Activated B cell treated with CpG ODN at 0.5 μM for 24 hours (primary cell): ENCODE results near the gene IGSF21. TPM values are rescaled to one million over a fixed set of nuclear protein-coding genes. Genes with fewer than 3 reads are reported as not detected.

Source experiments
- ATAC-seq: fragments of 200-7000 bp; cut with Tn5 transposase; one replicate; pipeline ENCODE4 v1.10.0; 2021; ENCODE audit warnings: low read depth, mild to moderate bottlenecking, moderate library complexity
- CTCF ChIA-PET: fragments of 350-600 bp; sonication (Branson Sonifier 250); formaldehyde crosslinking; loops from one replicate; lab custom pipeline; 2021; ENCODE audit warnings: antibody characterized with exemption; lab: Charles Lee
- POLR2A ChIA-PET: fragments of 350-600 bp; sonication (Branson Sonifier 250); formaldehyde crosslinking; loops from one replicate; lab custom pipeline; 2021; ENCODE audit warnings: antibody characterized with exemption; lab: Charles Lee
- DNase-seq: peaks from one replicate; pipeline ENCODE4 v3.0.0; 2022
- H3K27ac Mint-ChIP-seq: one replicate; pipeline ENCODE4 v1.8.0; 2020; ENCODE audit warnings: mixed read lengths
- H3K27me3 Mint-ChIP-seq: one replicate; pipeline ENCODE4 v1.8.0; 2021; ENCODE audit warnings: mixed read lengths
- H3K36me3 Mint-ChIP-seq: one replicate; pipeline ENCODE4 v1.8.0; 2021; ENCODE audit warnings: low read depth, mixed read lengths
- H3K4me1 Mint-ChIP-seq: one replicate; pipeline ENCODE4 v1.8.0; 2021; ENCODE audit warnings: mixed read lengths
- H3K4me3 Mint-ChIP-seq: one replicate; pipeline ENCODE4 v1.8.0; 2020; ENCODE audit warnings: mild to moderate bottlenecking, mixed read lengths
- H3K9me3 Mint-ChIP-seq: one replicate; pipeline ENCODE4 v1.8.0; 2020; ENCODE audit warnings: mixed read lengths
- CTCF ChIP-seq: fragments of 200-600 bp; IDR thresholded peaks from one replicate; pipeline ENCODE4 v1.8.0; 2022; ENCODE audit warnings: antibody characterized with exemption, mild to moderate bottlenecking
- intact Hi-C: fragments of 100-400 bp; cut with micrococcal nuclease; formaldehyde crosslinking; loops from one replicate; pipeline ENCODE4 v1.15.1; 2024
- total RNA-seq: library from RNA; stranded (reverse); gene quantifications from 2 replicates; pipeline ENCODE4 v1.2.3, GENCODE V29; 2022

Gene IGSF21
- total RNA-seq, 1 donor from 2014 or later, result not detected

DNA sequence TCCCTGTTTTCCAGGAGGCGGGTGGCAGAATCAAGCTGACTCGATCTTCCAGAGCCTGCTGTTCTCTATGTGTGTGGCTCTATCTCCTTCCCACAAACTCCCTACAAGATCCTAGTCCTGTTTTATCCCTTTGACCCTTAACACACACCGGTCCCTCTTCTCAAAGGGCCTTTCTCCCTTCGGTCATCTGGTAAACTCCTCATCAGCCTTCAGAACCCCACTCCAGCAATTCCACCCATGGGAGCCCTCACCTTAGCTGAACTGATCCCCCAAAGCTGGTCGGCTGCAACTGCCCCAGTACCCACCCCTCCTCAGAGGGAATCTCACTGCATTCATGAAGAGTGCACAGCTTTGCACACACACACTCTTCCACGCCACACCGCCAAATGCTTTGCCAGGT, 184.9 kb downstream of the IGSF21 start:
- ATAC-seq (no peak), DNase-seq (no peak)
- TF ChIP-seq CTCF, result no peak
- Mint-ChIP-seq H3K27ac (no peak overlapping the region), H3K9me3 (no peaks in the 10 kb centered on the region), H3K36me3 (no peaks in the 10 kb centered on the region), H3K4me3 (no peak overlapping the region), H3K27me3 (peaks cover 24% of the 10 kb centered on the region), H3K4me1 (no peaks in the 10 kb centered on the region)
- CTCF ChIA-PET, result no interaction called here
- intact Hi-C loops, result no loop called here
- POLR2A ChIA-PET, result no interaction called here

DNA sequence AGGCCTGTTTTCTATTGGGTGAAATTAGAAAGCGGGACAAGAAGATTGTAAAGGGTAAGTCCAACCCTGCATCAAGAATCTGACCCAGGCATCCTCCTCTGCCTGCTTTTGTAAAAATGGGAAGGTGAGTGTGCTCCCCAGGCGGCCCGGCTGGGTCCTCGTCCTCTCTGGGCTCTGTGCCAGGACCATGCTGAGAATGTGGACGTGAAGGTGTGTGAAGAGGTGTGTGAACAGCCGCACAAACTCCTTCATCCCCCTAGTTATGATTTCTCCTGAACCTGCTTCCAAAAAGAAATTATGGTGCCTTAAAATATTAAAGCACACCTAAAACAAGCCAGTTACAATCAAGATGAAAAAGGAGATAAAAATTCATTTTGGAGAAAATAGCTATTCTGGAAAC, 185.7 kb downstream of the IGSF21 start:
- ATAC-seq (no peak), DNase-seq (no peak)
- Mint-ChIP-seq H3K4me1 (no peaks in the 10 kb centered on the region), H3K4me3 (no peak overlapping the region), H3K36me3 (no peaks in the 10 kb centered on the region), H3K27ac (no peak overlapping the region), H3K9me3 (no peaks in the 10 kb centered on the region), H3K27me3 (peaks cover 30% of the 10 kb centered on the region)
- CTCF ChIA-PET, result no interaction called here
- POLR2A ChIA-PET, result no interaction called here
- TF ChIP-seq CTCF, result no peak
- intact Hi-C loops, result no loop called here

DNA sequence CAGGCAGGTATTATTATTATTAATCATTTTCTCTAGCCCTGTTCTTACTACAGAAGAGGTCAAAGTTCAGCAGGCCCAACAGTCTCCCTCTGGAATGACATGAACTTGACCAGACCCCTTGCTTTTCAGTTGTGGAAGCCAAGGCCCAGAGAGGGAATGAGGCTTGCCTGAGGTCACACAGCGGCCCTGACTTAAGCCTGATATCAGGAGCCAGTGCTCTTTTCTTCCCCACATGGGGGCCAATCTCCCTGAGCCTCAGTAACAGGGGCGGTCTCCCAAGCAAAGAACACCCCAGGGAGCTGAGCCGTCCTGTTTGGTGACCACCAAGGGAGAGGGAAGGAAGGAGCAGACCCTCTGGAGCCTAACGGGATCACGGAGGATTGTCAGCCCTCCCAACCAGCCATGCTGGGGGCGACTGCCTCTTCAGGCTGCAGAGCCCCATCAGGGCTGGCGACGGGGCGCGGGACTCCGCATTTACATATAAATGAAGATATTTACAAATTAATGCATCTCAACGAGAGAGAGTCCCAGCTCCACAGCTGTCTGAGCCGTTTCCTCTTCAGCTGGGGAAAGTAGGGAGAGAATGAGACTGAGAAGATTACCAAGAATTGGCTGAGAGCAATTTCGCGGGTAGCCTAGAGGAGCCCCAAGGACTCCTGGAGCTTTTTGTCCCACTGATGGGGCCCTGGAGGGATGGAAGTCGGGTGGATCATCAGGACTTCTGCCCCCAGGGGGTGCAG, 187.0 kb downstream of the IGSF21 start:
- Mint-ChIP-seq H3K9me3 (no peaks in the 10 kb centered on the region), H3K4me3 (no peak overlapping the region), H3K27me3 (peaks cover 31% of the 10 kb centered on the region), H3K27ac (no peak overlapping the region), H3K4me1 (no peaks in the 10 kb centered on the region), H3K36me3 (no peaks in the 10 kb centered on the region)
- intact Hi-C loops, result no loop called here
- POLR2A ChIA-PET, result no interaction called here
- DNase-seq, result no peak
- TF ChIP-seq CTCF, result no peak
- ATAC-seq, result no peak
- CTCF ChIA-PET, result no interaction called here

- TF ChIP-seq CTCF, result no peak
- ChIA-PET CTCF (interaction anchor here (1.9 kb wide), 1 partner anchor 17 kb away, joined by 5 read pairs; no protein-coding TSS in a partner anchor), POLR2A (no interaction called here)
- Mint-ChIP-seq H3K9me3 (no peaks in the 10 kb centered on the region), H3K4me1 (no peaks in the 10 kb centered on the region), H3K27ac (no peak overlapping the region), H3K27me3 (peaks cover 27% of the 10 kb centered on the region), H3K36me3 (no peaks in the 10 kb centered on the region), H3K4me3 (no peak overlapping the region)
- ATAC-seq (no peak), DNase-seq (no peak)
- intact Hi-C loops, result no loop called here
Observed at GRCh38 chr1:18297896-18298648, 190.5 kb downstream of the IGSF21 start.
